ENCODE results near the gene ENHO.

- no peak for TF ChIP-seq EZH2 (IDR thresholded peaks at IDR 0.05; ENCODE audit: low read length, missing control alignments)
- TF ChIP-seq CTCF (conservative IDR thresholded peaks at IDR 0.05 in 1 of 2, IDR thresholded peaks at IDR 0.05 in 1 of 2; ENCODE audit: low read depth in 1 of 2, low read length in 2 of 2), result no peak
These were observed 38.1 kb downstream of the ENHO start for GRCh38 chr9:34484678-34485077.
